CD1c-positive myeloid dendritic cell (primary cell): ENCODE measurements around the gene CAMTA2.

Experiments
- DNase-seq: peaks from one replicate; pipeline ENCODE4 v3.0.0-alpha.2; 2016; ENCODE audit errors: extremely low spot score

Gene CAMTA2

GRCh38 chr17:4999430-5000093 is 12.1 kb upstream of the CAMTA2 start:
- DNase-seq, result no peak

- no peak for DNase-seq
Measured at GRCh38 chr17:4998732-4999429, 11.4 kb upstream of the CAMTA2 start.

GRCh38 chr17:4998027-4998731 is 10.7 kb upstream of the CAMTA2 start:
- no peak for DNase-seq

GRCh38 chr17:4997302-4998026 is 10.0 kb upstream of the CAMTA2 start, which contains the start of the genes INCA1 and KIF1C:
Gene INCA1, minus strand, starts transcription at chr17:4997522. Its CDS starts 3,085 bp downstream, at chr17:4994437.
Gene KIF1C, plus strand, starts transcription at chr17:4997950. Its CDS starts 2,297 bp downstream, at chr17:5000247.
- peak; percentile 96 for DNase-seq

- no peak for DNase-seq
Measured at GRCh38 chr17:4994081-4994595, 6.7 kb upstream of the CAMTA2 start.

GRCh38 chr17:4987767-4988567 is 492 bp upstream of the CAMTA2 start:
- peak; percentile 18 for DNase-seq

GRCh38 chr17:4986403-4986802 is 1.1 kb downstream of the CAMTA2 start:
- DNase-seq, result peak; percentile 15

- peak; percentile 38 for DNase-seq
Measured at GRCh38 chr17:4982305-4982704, 5.2 kb downstream of the CAMTA2 start.

- peak; percentile 58 for DNase-seq
Measured at GRCh38 chr17:4980644-4981216, 6.7 kb downstream of the CAMTA2 start.

GRCh38 chr17:4978726-4979125 is 8.7 kb downstream of the CAMTA2 start:
- DNase-seq, result peak; percentile 75

GRCh38 chr17:4974115-4974670 is 13.3 kb downstream of the CAMTA2 start:
- DNase-seq, result no peak

GRCh38 chr17:4973256-4974114 is 14.0 kb downstream of the CAMTA2 start:
- DNase-seq, result peak; percentile 34

- no peak for DNase-seq
Measured at GRCh38 chr17:4972752-4973151, 14.7 kb downstream of the CAMTA2 start.

- no peak for DNase-seq
Measured at GRCh38 chr17:4972322-4972721, 15.2 kb downstream of the CAMTA2 start.

GRCh38 chr17:4971826-4972225 is 15.6 kb downstream of the CAMTA2 start:
- DNase-seq, result no peak

GRCh38 chr17:4970273-4970672 is 17.2 kb downstream of the CAMTA2 start:
- no peak for DNase-seq

GRCh38 chr17:4969551-4970173 is 17.8 kb downstream of the CAMTA2 start:
- DNase-seq, result no peak

- peak; percentile 66 for DNase-seq
Measured at GRCh38 chr17:4969047-4969550, 18.4 kb downstream of the CAMTA2 start.
